Body of pancreas (tissue), 4 donors: Measurements from ENCODE around the gene SIX5. TPM values are rescaled to one million over a fixed set of nuclear protein-coding genes. Genes with fewer than 3 reads are reported as not detected.
"Not testable (repeated sequence)": the region's sequence is repeated elsewhere in the genome, so short reads cannot be mapped to it uniquely, and the experiment has no call there.

Experiments
- ATAC-seq: fragments of 150-250 bp; one replicate; pipeline ENCODE4 v1.9.1; 2016
- DNase-seq, 4 donors: peaks; one replicate each; pipeline ENCODE4 v3.0.0-alpha.2; 2019
- H3K27ac ChIP-seq, 4 donors: fragments of 200-600 bp; sonication (generic); 1 replicate in 3 of 4; 2 replicates in 1 of 4; pipeline versions ENCODE4 v1.5.1 to v1.6.1; 2016 to 2019; ENCODE audit warnings: mild to moderate bottlenecking in 1 of 4, mixed read lengths in 1 of 4, moderate library complexity in 1 of 4
- H3K27me3 ChIP-seq, 2 donors: fragments of 200-600 bp; sonication (generic); one replicate each; pipeline ENCODE4 v1.6.0; 2016; ENCODE audit warnings: mild to moderate bottlenecking in 1 of 2
- H3K36me3 ChIP-seq, 2 donors: fragments of 200-600 bp; sonication (generic); replicated peaks in 1 of 2; 2 replicates each; pipeline ENCODE4 v1.5.1; 2016; ENCODE audit warnings: low read depth in 2 of 2; ENCODE audit not compliant: insufficient read depth in 1 of 2
- H3K4me1 ChIP-seq: fragments of 200-600 bp; sonication (generic); one replicate; pipeline ENCODE4 v1.6.0; 2016
- H3K4me3 ChIP-seq, 2 donors: fragments of 200-600 bp; sonication (generic); 1 replicate in 1 of 2; 2 replicates in 1 of 2; pipeline ENCODE4 v1.5.1; 2016 to 2019
- H3K9me3 ChIP-seq, 3 donors: fragments of 200-600 bp; sonication (generic); 1 replicate in 2 of 3; 2 replicates in 1 of 3; pipeline ENCODE4 v1.5.1; 2016
- POLR2A ChIP-seq, 3 donors: fragments of 450-650 bp; IDR thresholded peaks; one replicate each; pipeline ENCODE4 v1.6.1; 2016; ENCODE audit warnings: antibody characterized with exemption in 3 of 3, mild to moderate bottlenecking in 2 of 3
- WGBS, 2 donors: methylation state at CpG; one replicate each; pipeline ENCODE4 v1.1.5; 2017; 5-methylcytosine and 5-hydroxymethylcytosine counted together
- intact Hi-C: fragments of 100-400 bp; cut with DNase I; formaldehyde crosslinking; loops from one replicate; pipeline ENCODE4 v1.15.1; 2023
- total RNA-seq, 2 donors: library from RNA; depleted of rRNA; stranded (reverse); fragments of >200 nt; gene quantifications; one replicate each; pipeline ENCODE4 v1.1.0, GENCODE V29; 2016
- TF ChIP-seq, protein P1 (sequence below), 7 experiments: fragments of 450-650 bp in 4 of 7; fragments of 200-600 bp in 3 of 7; sonication (generic) in 3 of 7; IDR thresholded peaks; one replicate each; pipeline ENCODE4 v1.5.1; 2016 to 2019; ENCODE audit warnings: antibody characterized with exemption in 7 of 7

Gene SIX5
- total RNA-seq, 2 donors from 2014 or later = 21.0 to 60.3 TPM

DNA sequence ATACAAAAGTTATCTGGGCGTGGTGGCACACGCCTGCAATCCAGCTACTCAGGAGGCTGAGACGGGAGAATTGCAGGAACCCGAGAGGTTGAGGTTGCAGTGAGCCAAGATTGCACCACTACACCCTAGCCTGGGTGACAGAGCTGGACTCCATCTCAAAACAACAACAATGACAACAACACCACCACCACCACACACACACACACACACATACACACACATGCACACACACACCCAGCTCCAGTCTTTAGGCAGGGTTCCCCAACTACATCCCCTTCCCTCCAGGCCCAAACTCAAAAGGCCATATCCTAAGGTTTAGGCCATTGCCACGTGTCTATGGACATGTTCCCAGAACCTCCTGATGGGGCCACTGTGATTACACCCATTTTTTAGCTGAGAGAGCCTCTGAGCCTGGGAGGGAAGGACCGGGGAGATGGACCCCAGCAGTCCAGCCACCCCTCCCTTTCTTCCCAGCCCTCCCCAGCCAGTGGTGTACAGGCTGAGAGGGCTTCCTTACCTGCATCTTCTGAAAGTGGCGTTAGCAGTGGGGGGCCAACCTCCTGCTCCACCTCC lies 32.6 kb upstream of the SIX5 start:
- DNase-seq (no peak), ATAC-seq (no peak)
- Histone ChIP-seq H3K27me3 (no peaks in the 10 kb centered on the region), H3K27ac (no peak overlapping the region), H3K4me1 (peaks cover 6% of the 10 kb centered on the region), H3K36me3 (no peaks in the 10 kb centered on the region), H3K4me3 (no peak overlapping the region), H3K9me3 (no peaks in the 10 kb centered on the region)
- TF ChIP-seq, protein P1, sequence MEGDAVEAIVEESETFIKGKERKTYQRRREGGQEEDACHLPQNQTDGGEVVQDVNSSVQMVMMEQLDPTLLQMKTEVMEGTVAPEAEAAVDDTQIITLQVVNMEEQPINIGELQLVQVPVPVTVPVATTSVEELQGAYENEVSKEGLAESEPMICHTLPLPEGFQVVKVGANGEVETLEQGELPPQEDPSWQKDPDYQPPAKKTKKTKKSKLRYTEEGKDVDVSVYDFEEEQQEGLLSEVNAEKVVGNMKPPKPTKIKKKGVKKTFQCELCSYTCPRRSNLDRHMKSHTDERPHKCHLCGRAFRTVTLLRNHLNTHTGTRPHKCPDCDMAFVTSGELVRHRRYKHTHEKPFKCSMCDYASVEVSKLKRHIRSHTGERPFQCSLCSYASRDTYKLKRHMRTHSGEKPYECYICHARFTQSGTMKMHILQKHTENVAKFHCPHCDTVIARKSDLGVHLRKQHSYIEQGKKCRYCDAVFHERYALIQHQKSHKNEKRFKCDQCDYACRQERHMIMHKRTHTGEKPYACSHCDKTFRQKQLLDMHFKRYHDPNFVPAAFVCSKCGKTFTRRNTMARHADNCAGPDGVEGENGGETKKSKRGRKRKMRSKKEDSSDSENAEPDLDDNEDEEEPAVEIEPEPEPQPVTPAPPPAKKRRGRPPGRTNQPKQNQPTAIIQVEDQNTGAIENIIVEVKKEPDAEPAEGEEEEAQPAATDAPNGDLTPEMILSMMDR (IDR thresholded peaks at IDR 0.05) = no peak
- WGBS, 2 donors = 77 to 83% methylated on average over 7 of the region's 7 CpGs
- intact Hi-C loops = no loop called here

DNA sequence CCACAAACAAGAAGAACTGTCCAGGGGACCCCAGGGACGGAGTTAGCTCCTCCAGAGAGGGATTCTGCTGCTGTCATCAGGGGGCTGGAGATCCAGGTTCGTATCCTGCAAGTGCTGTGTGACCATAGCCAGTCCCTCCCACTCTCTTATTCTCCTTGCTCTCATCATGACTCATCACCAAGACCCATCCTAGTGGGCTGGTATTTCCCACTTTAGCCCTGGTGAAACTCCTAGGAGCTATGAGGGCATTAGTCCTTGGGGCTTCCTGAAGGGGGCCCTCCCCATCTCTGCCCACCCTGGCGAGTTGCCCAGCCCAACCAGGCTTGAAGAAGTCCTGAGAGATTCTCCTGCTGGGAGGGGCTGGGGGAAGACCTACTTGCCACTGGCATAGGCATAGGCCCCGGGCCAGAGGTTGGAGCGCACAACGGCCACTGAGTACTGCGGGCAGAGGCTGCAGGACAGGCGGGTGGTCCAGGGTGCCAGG lies 31.1 kb upstream of the SIX5 start:
- H3K27ac ChIP-seq = no peak overlapping the region
- intact Hi-C loops = no loop called here
- no peaks in the 10 kb centered on the region for H3K36me3 ChIP-seq
- no peaks in the 10 kb centered on the region for H3K9me3 ChIP-seq
- no peaks in the 10 kb centered on the region for H3K27me3 ChIP-seq
- ATAC-seq (no peak), DNase-seq (no peak)
- TF ChIP-seq POLR2A (IDR thresholded peaks at IDR 0.05) = no peak
- TF ChIP-seq, protein P1 (IDR thresholded peaks at IDR 0.05) = no peak
- peaks cover 6% of the 10 kb centered on the region for H3K4me1 ChIP-seq
- WGBS, 2 donors = 72 to 75% methylated on average over 8 of the region's 8 CpGs
- no peak overlapping the region for H3K4me3 ChIP-seq

DNA sequence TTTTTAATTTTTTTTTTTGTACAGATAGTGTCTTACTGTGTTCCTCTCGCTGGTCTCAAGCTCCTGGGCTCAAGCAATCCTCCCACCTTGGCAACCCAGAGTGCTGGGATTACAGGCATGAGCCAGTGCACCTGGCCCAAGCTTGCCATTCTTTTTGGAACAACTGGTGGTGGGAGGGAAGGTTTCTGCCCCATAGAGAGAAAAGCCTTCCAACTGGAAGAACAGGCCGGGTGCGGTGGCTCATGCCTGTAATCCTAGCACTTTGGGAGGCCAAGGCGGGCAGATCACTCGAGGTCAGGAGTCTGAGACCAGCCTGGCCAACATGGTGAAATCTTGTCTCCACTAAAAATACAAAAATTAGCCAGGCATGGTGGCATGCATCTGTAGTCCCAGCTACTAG lies 30.5 kb upstream of the SIX5 start:
- H3K4me3 ChIP-seq, H3K27me3 ChIP-seq, DNase-seq, H3K27ac ChIP-seq, H3K9me3 ChIP-seq, H3K4me1 ChIP-seq, intact Hi-C loops, H3K36me3 ChIP-seq, ATAC-seq: not testable (repeated sequence)
- 79 to 85% methylated on average over 4 to 5 of the region's 5 CpGs for WGBS, 2 donors

DNA sequence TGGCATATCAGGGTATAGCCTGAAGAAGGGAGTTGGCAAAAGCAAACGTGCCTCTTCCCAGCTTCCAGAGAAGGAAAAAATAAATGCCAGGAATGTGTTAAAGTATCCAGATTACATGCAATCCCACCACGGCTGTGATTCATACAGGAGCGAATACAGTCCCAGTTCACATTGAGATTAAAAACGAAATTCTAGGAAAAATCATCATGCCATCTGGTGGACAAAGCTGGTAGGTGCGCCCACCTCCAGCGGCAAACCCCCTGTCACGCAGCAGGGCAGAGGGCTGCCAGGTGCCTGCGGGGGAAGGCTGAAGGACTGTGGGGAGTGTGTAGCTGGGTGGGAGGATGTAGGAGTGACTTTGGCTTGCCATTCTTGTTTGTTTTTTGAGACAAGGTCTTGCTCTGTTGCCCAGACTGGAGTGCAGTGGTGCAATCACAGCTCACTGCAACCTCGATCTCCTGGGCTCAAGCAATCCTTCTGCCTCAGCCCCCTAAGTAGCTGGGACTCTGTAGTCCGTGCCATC lies 30.0 kb upstream of the SIX5 start:
- WGBS, 2 donors = 3% methylated on average over 10 of the region's 10 CpGs
- H3K4me1 ChIP-seq = peaks cover 6% of the 10 kb centered on the region

DNA sequence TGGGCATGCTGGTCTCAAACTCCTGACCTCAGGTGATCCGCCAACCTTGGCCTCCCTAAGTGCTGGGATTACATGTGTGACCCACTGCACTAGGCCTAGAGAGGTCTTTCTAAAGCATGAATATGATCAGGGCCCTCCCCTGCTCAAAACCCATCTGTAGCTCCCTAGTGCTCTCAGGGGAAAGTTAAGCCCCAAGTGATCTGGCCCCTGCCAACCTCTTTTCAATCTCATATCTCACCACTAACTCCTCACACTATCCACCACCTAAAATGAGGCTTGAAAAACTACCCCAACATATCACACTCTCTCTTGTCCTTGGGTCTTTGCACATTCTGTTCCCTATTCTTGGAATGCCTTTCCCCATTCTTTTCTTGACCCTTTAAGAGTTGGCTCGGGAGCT lies 25.6 kb upstream of the SIX5 start:
- 60 to 80% methylated on average over 1 to 2 of the region's 2 CpGs for WGBS, 2 donors
- Histone ChIP-seq H3K4me3 (no peak overlapping the region), H3K27ac (no peak overlapping the region), H3K36me3 (no peaks in the 10 kb centered on the region), H3K4me1 (peaks cover 22% of the 10 kb centered on the region), H3K9me3 (no peaks in the 10 kb centered on the region), H3K27me3 (no peaks in the 10 kb centered on the region)
- TF ChIP-seq, protein P1 (IDR thresholded peaks at IDR 0.05) = no peak
- TF ChIP-seq POLR2A (IDR thresholded peaks at IDR 0.05) = no peak
- ATAC-seq (no peak), DNase-seq (no peak)
- intact Hi-C loops = no loop called here

More for the DNA sequence above, 30.0 kb upstream of the SIX5 start:
- Histone ChIP-seq H3K9me3 (no peaks in the 10 kb centered on the region), H3K27ac (no peak overlapping the region), H3K4me3 (no peak overlapping the region), H3K27me3 (no peaks in the 10 kb centered on the region), H3K36me3 (no peaks in the 10 kb centered on the region)
- intact Hi-C loops = no loop called here
- TF ChIP-seq, protein P1 (IDR thresholded peaks at IDR 0.05) = peak; percentile 76 to 89 (median 83)
- no peak for TF ChIP-seq POLR2A (IDR thresholded peaks at IDR 0.05)
- ATAC-seq = peak; percentile 86
- peak; percentile 65 to 78 (median 68) for DNase-seq
